HG02798 (cell line): ENCODE results near the gene PLXNA2.

Experiments used
- ATAC-seq: cut with Tn5 transposase; IDR thresholded peaks from one replicate; pipeline ENCODE4 v1.9.1; 2021; ENCODE audit warnings: mild to moderate bottlenecking; ENCODE audit not compliant: unreplicated experiment, poor library complexity

Gene PLXNA2

GRCh38 chr1:208225954-208226937, 17.9 kb downstream of the PLXNA2 start:
- no peak for ATAC-seq

GRCh38 chr1:208224192-208224713, 19.9 kb downstream of the PLXNA2 start:
- ATAC-seq = no peak

- no peak for ATAC-seq
Observed at GRCh38 chr1:208223136-208223535, 21.0 kb downstream of the PLXNA2 start.

GRCh38 chr1:208222376-208223126, 21.6 kb downstream of the PLXNA2 start:
- ATAC-seq = no peak

- ATAC-seq = no peak
Observed at GRCh38 chr1:208221291-208221622, 22.9 kb downstream of the PLXNA2 start.

GRCh38 chr1:208219659-208220282, 24.4 kb downstream of the PLXNA2 start:
- no peak for ATAC-seq

GRCh38 chr1:208219098-208219658, 25.0 kb downstream of the PLXNA2 start:
- ATAC-seq = no peak

GRCh38 chr1:208218237-208219097, 25.7 kb downstream of the PLXNA2 start:
- no peak for ATAC-seq

- ATAC-seq = no peak
Observed at GRCh38 chr1:208217781-208218180, 26.4 kb downstream of the PLXNA2 start.

- no peak for ATAC-seq
Observed at GRCh38 chr1:208216806-208217205, 27.4 kb downstream of the PLXNA2 start.

GRCh38 chr1:208216062-208216461, 28.1 kb downstream of the PLXNA2 start:
- ATAC-seq = no peak

- no peak for ATAC-seq
Observed at GRCh38 chr1:208215393-208215792, 28.8 kb downstream of the PLXNA2 start.

- ATAC-seq = no peak
Observed at GRCh38 chr1:208213786-208214185, 30.4 kb downstream of the PLXNA2 start.

GRCh38 chr1:208212893-208213292, 31.3 kb downstream of the PLXNA2 start:
- ATAC-seq = no peak

GRCh38 chr1:208211921-208212843, 32.0 kb downstream of the PLXNA2 start:
- no peak for ATAC-seq

- no peak for ATAC-seq
Observed at GRCh38 chr1:208209896-208210589, 34.1 kb downstream of the PLXNA2 start.

- no peak for ATAC-seq
Observed at GRCh38 chr1:208209286-208209685, 34.9 kb downstream of the PLXNA2 start.

- ATAC-seq = no peak
Observed at GRCh38 chr1:208208132-208208487, 36.1 kb downstream of the PLXNA2 start.
